HL-60 (cell line): ENCODE measurements around the gene MAP3K2.

Source experiments
- DNase-seq, 2 experiments: peaks; one replicate each; pipeline ENCODE4 v3.0.0-alpha.2; 2010 to 2020; ENCODE audit warnings: low read depth in 1 of 2, low spot score in 1 of 2
- H3K27ac ChIP-seq: fragments of 250-450 bp; sonication (Bioruptor Pico); replicated peaks from 2 replicates; pipeline ENCODE4 v1.5.1; 2020; ENCODE audit warnings: mild to moderate bottlenecking, moderate library complexity
- H3K27me3 ChIP-seq: fragments of 250-450 bp; sonication (Bioruptor Pico); 2 replicates; pipeline ENCODE4 v1.5.1; 2021; ENCODE audit warnings: mild to moderate bottlenecking, moderate library complexity; ENCODE audit not compliant: insufficient read depth, poor library complexity, severe bottlenecking
- H3K4me3 ChIP-seq: replicated peaks from 2 replicates; pipeline ENCODE4 v1.5.1; 2011; ENCODE audit warnings: mild to moderate bottlenecking, control low read depth, low read length; ENCODE audit not compliant: insufficient read depth
- CTCF ChIP-seq: IDR thresholded peaks from one replicate; pipeline ENCODE4 v1.5.1; 2011; ENCODE audit warnings: low read length, control low read depth, inconsistent platforms; ENCODE audit not compliant: insufficient read depth
- GABPA ChIP-seq: IDR thresholded peaks from 2 replicates; pipeline ENCODE4 v1.6.1; 2012; ENCODE audit warnings: low read depth
- POLR2AphosphoS5 ChIP-seq: IDR thresholded peaks from 2 replicates; pipeline ENCODE4 v1.6.1; 2012; ENCODE audit warnings: low read depth
- REST ChIP-seq: IDR thresholded peaks from 2 replicates; pipeline ENCODE4 v1.6.1; 2012; ENCODE audit warnings: low read depth; ENCODE audit not compliant: insufficient replicate concordance
- SPI1 ChIP-seq: IDR thresholded peaks from 2 replicates; pipeline ENCODE4 v1.6.1; 2012; ENCODE audit warnings: low read depth, mild to moderate bottlenecking, borderline replicate concordance

The MAP3K2 gene

GRCh38 chr2:127415593-127416505 is 28.1 kb upstream of the MAP3K2 start:
- peak; percentile 47 to 67 for DNase-seq
- no peaks in the 10 kb centered on the region for H3K27me3 ChIP-seq
- TF ChIP-seq CTCF (peak; percentile 6), POLR2AphosphoS5 (no peak)
- peak overlapping the region; percentile 36 for H3K4me3 ChIP-seq
- peak overlapping the region; percentile 39 for H3K27ac ChIP-seq

GRCh38 chr2:127414638-127415592 is 27.1 kb upstream of the MAP3K2 start:
- TF ChIP-seq SPI1 (no peak), REST (no peak), GABPA (no peak), POLR2AphosphoS5 (no peak), CTCF (no peak)
- DNase-seq, result no peak
- H3K27me3 ChIP-seq, result no peaks in the 10 kb centered on the region
- no peak overlapping the region for H3K27ac ChIP-seq
- H3K4me3 ChIP-seq, result no peak overlapping the region

- Histone ChIP-seq H3K27ac (no peak overlapping the region), H3K4me3 (no peak overlapping the region), H3K27me3 (no peaks in the 10 kb centered on the region)
- no peak for TF ChIP-seq SPI1
- TF ChIP-seq POLR2AphosphoS5, result no peak
- TF ChIP-seq GABPA, result no peak
- TF ChIP-seq REST, result no peak
- TF ChIP-seq CTCF, result no peak
- DNase-seq, result no peak
Measured at GRCh38 chr2:127413782-127414637, 26.2 kb upstream of the MAP3K2 start.
